NB4 (cell line): ENCODE measurements around the gene COG7.

Experiments
- DNase-seq: peaks from one replicate; pipeline ENCODE4 v3.0.0; 2010; ENCODE audit warnings: low read depth
- H3K4me3 ChIP-seq: one replicate; pipeline ENCODE4 v1.5.1; 2011; ENCODE audit warnings: mild to moderate bottlenecking, low read depth, low read length, moderate library complexity
- CTCF ChIP-seq: IDR thresholded peaks from one replicate; pipeline ENCODE4 v1.5.1; 2012; ENCODE audit warnings: low read depth, low read length
- MAX ChIP-seq: IDR thresholded peaks from 2 replicates; pipeline ENCODE4 v1.6.1; 2011; ENCODE audit warnings: low read depth, low read length
- MYC ChIP-seq: IDR thresholded peaks from 2 replicates; pipeline ENCODE4 v1.6.1; 2011; ENCODE audit warnings: low read depth, low read length
- POLR2A ChIP-seq: IDR thresholded peaks from 2 replicates; pipeline ENCODE4 v1.6.1; 2011; ENCODE audit warnings: mild to moderate bottlenecking; ENCODE audit not compliant: insufficient read length; ENCODE audit errors: extremely low read depth

COG7 gene

GRCh38 chr16:23482778-23483177, 29.8 kb upstream of the COG7 start:
- no peak overlapping the region for H3K4me3 ChIP-seq
- DNase-seq = no peak
- TF ChIP-seq MAX (no peak), CTCF (no peak), POLR2A (no peak), MYC (no peak)

- H3K4me3 ChIP-seq = no peak overlapping the region
- TF ChIP-seq POLR2A (no peak), CTCF (no peak), MYC (no peak), MAX (no peak)
- DNase-seq = no peak
Measured at GRCh38 chr16:23480257-23480656, 27.3 kb upstream of the COG7 start.

- no peak overlapping the region for H3K4me3 ChIP-seq
- TF ChIP-seq MAX = no peak
- no peak for TF ChIP-seq CTCF
- TF ChIP-seq POLR2A = no peak
- no peak for TF ChIP-seq MYC
- DNase-seq = no peak
Measured at GRCh38 chr16:23479138-23479537, 26.1 kb upstream of the COG7 start.

GRCh38 chr16:23478566-23478965, 25.6 kb upstream of the COG7 start:
- TF ChIP-seq MAX = no peak
- TF ChIP-seq POLR2A = no peak
- no peak for TF ChIP-seq MYC
- no peak for TF ChIP-seq CTCF
- DNase-seq = no peak
- no peak overlapping the region for H3K4me3 ChIP-seq

- no peak overlapping the region for H3K4me3 ChIP-seq
- TF ChIP-seq MAX = no peak
- no peak for TF ChIP-seq POLR2A
- TF ChIP-seq MYC = no peak
- no peak for TF ChIP-seq CTCF
- DNase-seq = no peak
Measured at GRCh38 chr16:23476289-23476688, 23.3 kb upstream of the COG7 start.

- DNase-seq = no peak
- TF ChIP-seq MYC (no peak), POLR2A (no peak), CTCF (no peak)
- H3K4me3 ChIP-seq = no peak overlapping the region
Measured at GRCh38 chr16:23469814-23470213, 16.8 kb upstream of the COG7 start.
